WTC11 (cell line): ENCODE results near the gene XKR7.

Experiments used
- MLX ChIP-seq: sonication (generic); formaldehyde crosslinking; IDR thresholded peaks from 2 replicates; pipeline ENCODE4 v1.8.1; 2023; ENCODE audit warnings: mild to moderate bottlenecking, missing genetic modification reagents, moderate library complexity
- ZNF416 ChIP-seq: fragments of 250-450 bp; sonication (Bioruptor Pico); IDR thresholded peaks from 2 replicates; pipeline ENCODE4 v1.9.0; 2021; ENCODE audit warnings: mild to moderate bottlenecking, inconsistent platforms
- TF ChIP-seq, protein P1 (sequence below): fragments of 200-600 bp; IDR thresholded peaks from 2 replicates; pipeline ENCODE4 v1.8.0; 2022; ENCODE audit warnings: antibody characterized with exemption
- TF ChIP-seq, protein P2 (sequence below): sonication (generic); formaldehyde crosslinking; conservative IDR thresholded peaks from 2 replicates; pipeline ENCODE4 v1.8.1; 2022; ENCODE audit warnings: mild to moderate bottlenecking, missing genetic modification reagents
- TF ChIP-seq, protein P3 (sequence below): sonication (generic); formaldehyde crosslinking; IDR thresholded peaks from 2 replicates; pipeline ENCODE4 v1.8.0; 2022; ENCODE audit warnings: mild to moderate bottlenecking, missing genetic modification reagents

DNA sequence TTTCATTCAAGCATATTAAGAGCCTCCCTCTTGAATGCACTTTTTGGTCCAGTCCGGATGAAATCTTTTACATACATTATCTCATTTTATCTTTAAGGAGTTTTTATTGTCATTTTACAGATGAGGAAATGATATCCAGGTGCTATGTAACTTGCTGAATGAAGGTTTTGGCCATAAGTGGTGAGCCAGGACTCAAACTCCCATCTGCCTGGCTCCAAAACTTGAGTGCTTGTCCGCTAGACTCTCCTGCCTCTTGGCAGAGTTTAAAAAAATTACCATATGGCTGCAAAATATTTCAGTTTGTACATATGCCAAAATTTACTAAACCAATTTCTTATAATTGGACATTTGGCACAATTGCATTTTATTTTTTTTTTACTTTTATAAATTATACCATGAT is 28.3 kb upstream of the XKR7 start:
- TF ChIP-seq, protein P1, sequence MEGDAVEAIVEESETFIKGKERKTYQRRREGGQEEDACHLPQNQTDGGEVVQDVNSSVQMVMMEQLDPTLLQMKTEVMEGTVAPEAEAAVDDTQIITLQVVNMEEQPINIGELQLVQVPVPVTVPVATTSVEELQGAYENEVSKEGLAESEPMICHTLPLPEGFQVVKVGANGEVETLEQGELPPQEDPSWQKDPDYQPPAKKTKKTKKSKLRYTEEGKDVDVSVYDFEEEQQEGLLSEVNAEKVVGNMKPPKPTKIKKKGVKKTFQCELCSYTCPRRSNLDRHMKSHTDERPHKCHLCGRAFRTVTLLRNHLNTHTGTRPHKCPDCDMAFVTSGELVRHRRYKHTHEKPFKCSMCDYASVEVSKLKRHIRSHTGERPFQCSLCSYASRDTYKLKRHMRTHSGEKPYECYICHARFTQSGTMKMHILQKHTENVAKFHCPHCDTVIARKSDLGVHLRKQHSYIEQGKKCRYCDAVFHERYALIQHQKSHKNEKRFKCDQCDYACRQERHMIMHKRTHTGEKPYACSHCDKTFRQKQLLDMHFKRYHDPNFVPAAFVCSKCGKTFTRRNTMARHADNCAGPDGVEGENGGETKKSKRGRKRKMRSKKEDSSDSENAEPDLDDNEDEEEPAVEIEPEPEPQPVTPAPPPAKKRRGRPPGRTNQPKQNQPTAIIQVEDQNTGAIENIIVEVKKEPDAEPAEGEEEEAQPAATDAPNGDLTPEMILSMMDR, result no peak
- TF ChIP-seq, protein P2, sequence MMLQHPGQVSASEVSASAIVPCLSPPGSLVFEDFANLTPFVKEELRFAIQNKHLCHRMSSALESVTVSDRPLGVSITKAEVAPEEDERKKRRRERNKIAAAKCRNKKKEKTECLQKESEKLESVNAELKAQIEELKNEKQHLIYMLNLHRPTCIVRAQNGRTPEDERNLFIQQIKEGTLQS (CRISPR knock-in tag), result no peak
- no peak for TF ChIP-seq MLX (CRISPR knock-in tag)
- no peak for TF ChIP-seq ZNF416
- TF ChIP-seq, protein P3, sequence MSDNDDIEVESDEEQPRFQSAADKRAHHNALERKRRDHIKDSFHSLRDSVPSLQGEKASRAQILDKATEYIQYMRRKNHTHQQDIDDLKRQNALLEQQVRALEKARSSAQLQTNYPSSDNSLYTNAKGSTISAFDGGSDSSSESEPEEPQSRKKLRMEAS (CRISPR knock-in tag), result no peak
